ENCODE measurements around the gene PDE4D. TPM values are rescaled to one million over a fixed set of nuclear protein-coding genes. Genes with fewer than 3 reads are reported as not detected.

PDE4D gene
- total RNA-seq, 1 experiment from 2014 or later = 3.6 TPM

GRCh38 chr5:59922220-59922619 lies 28.7 kb upstream of the PDE4D start:
- BruUV-seq (replicated peaks) = no TSS peak
- Histone ChIP-seq H3K36me3 (ENCODE audit: low read depth, low read length) (no peaks in the 10 kb centered on the region), H3K9me3 (ENCODE audit: low read length) (no peaks in the 10 kb centered on the region), H3K9ac (ENCODE audit: low read length) (no peak overlapping the region), H3K4me2 (ENCODE audit: low read length) (no peak overlapping the region), H3K27me3 (ENCODE audit: low read length) (0 out of 2 replicates have a peak, but pooled peaks cover 8% of the 10 kb centered on the region), H2AFZ (ENCODE audit: low read length) (no peak overlapping the region), H3K4me1 (ENCODE audit: insufficient read depth, low read length) (no peaks in the 10 kb centered on the region), H3K27ac (ENCODE audit: low read length) (no peak overlapping the region), H3K4me3 (ENCODE audit: low read length) (no peak overlapping the region), H3K9me2 (replicated peaks; ENCODE audit: low read length) (no peaks in the 10 kb centered on the region), H3K79me2 (ENCODE audit: low read length) (no peaks in the 10 kb centered on the region), H4K20me1 (ENCODE audit: low read length) (no peaks in the 10 kb centered on the region), H3F3A (ENCODE audit: low read length, unreplicated experiment) (no peaks in the 10 kb centered on the region)
- intact Hi-C loops (cut with micrococcal nuclease) = no loop called here
- no peak for ATAC-seq
- CTCF ChIA-PET = no interaction called here
- POLR2A ChIA-PET (ENCODE audit: unreplicated experiment) = no interaction called here
- TF ChIP-seq EZH2 (IDR thresholded peaks at IDR 0.05; ENCODE audit: low read length, unreplicated experiment) (no peak), EZH2phosphoT487 (IDR thresholded peaks at IDR 0.05; ENCODE audit: borderline replicate concordance, low read length) (no peak), CTCF (conservative IDR thresholded peaks at IDR 0.05; ENCODE audit: low read depth, low read length) (no peak)
- no peak for DNase-seq

GRCh38 chr5:59921816-59922215 lies 28.3 kb upstream of the PDE4D start:
- intact Hi-C loops (cut with micrococcal nuclease) = no loop called here
- H3K4me1 ChIP-seq (ENCODE audit: insufficient read depth, low read length) = no peaks in the 10 kb centered on the region
- no peaks in the 10 kb centered on the region for H3F3A ChIP-seq (ENCODE audit: low read length, unreplicated experiment)
- TF ChIP-seq CTCF (conservative IDR thresholded peaks at IDR 0.05; ENCODE audit: low read depth, low read length) (no peak), EZH2 (IDR thresholded peaks at IDR 0.05; ENCODE audit: low read length, unreplicated experiment) (no peak), EZH2phosphoT487 (IDR thresholded peaks at IDR 0.05; ENCODE audit: borderline replicate concordance, low read length) (no peak)
- no peaks in the 10 kb centered on the region for H3K9me2 ChIP-seq (replicated peaks; ENCODE audit: low read length)
- H3K27ac ChIP-seq (ENCODE audit: low read length) = no peak overlapping the region
- H3K4me2 ChIP-seq (ENCODE audit: low read length) = no peak overlapping the region
- no peaks in the 10 kb centered on the region for H3K79me2 ChIP-seq (ENCODE audit: low read length)
- 0 out of 2 replicates have a peak, but pooled peaks cover 8% of the 10 kb centered on the region for H3K27me3 ChIP-seq (ENCODE audit: low read length)
- no peaks in the 10 kb centered on the region for H3K9me3 ChIP-seq (ENCODE audit: low read length)
- no peak overlapping the region for H3K4me3 ChIP-seq (ENCODE audit: low read length)
- H4K20me1 ChIP-seq (ENCODE audit: low read length) = no peaks in the 10 kb centered on the region
- DNase-seq = no peak
- no peak overlapping the region for H2AFZ ChIP-seq (ENCODE audit: low read length)
- CTCF ChIA-PET = no interaction called here
- no peaks in the 10 kb centered on the region for H3K36me3 ChIP-seq (ENCODE audit: low read depth, low read length)
- ATAC-seq = no peak
- no TSS peak for BruUV-seq (replicated peaks)
- POLR2A ChIA-PET (ENCODE audit: unreplicated experiment) = no interaction called here
- H3K9ac ChIP-seq (ENCODE audit: low read length) = no peak overlapping the region

- Histone ChIP-seq H3K9me2 (replicated peaks; ENCODE audit: low read length) (no peaks in the 10 kb centered on the region), H4K20me1 (ENCODE audit: low read length) (no peaks in the 10 kb centered on the region), H3K27me3 (ENCODE audit: low read length) (no peaks in the 10 kb centered on the region), H2AFZ (ENCODE audit: low read length) (no peak overlapping the region), H3K4me2 (ENCODE audit: low read length) (no peak overlapping the region), H3K36me3 (ENCODE audit: low read depth, low read length) (no peaks in the 10 kb centered on the region), H3K4me1 (ENCODE audit: insufficient read depth, low read length) (no peaks in the 10 kb centered on the region), H3K4me3 (ENCODE audit: low read length) (no peak overlapping the region), H3K9ac (ENCODE audit: low read length) (no peak overlapping the region), H3K27ac (ENCODE audit: low read length) (no peak overlapping the region), H3K9me3 (ENCODE audit: low read length) (no peaks in the 10 kb centered on the region), H3F3A (ENCODE audit: low read length, unreplicated experiment) (no peaks in the 10 kb centered on the region), H3K79me2 (ENCODE audit: low read length) (no peaks in the 10 kb centered on the region)
- DNase-seq (no peak), ATAC-seq (no peak)
- ChIA-PET CTCF (no interaction called here), POLR2A (ENCODE audit: unreplicated experiment) (no interaction called here)
- no TSS peak for BruUV-seq (replicated peaks)
- intact Hi-C loops (cut with micrococcal nuclease) = no loop called here
- TF ChIP-seq CTCF (conservative IDR thresholded peaks at IDR 0.05; ENCODE audit: low read depth, low read length) (no peak), EZH2phosphoT487 (IDR thresholded peaks at IDR 0.05; ENCODE audit: borderline replicate concordance, low read length) (no peak), EZH2 (IDR thresholded peaks at IDR 0.05; ENCODE audit: low read length, unreplicated experiment) (no peak)
Observed at GRCh38 chr5:59919484-59919883, 26.0 kb upstream of the PDE4D start.
